Measurements from ENCODE around the gene ABCG1.

Gene ABCG1

GRCh38 chr21:42298237-42298636, 79.3 kb downstream of the ABCG1 start:
- ChIA-PET CTCF (no interaction called here), POLR2A (no interaction called here)
- no peak for DNase-seq (ENCODE audit: extremely low spot score)
- TF ChIP-seq PKNOX1 (IDR thresholded peaks at IDR 0.05) (no peak), HDGF (IDR thresholded peaks at IDR 0.05; ENCODE audit: borderline replicate concordance) (no peak), NFRKB (IDR thresholded peaks at IDR 0.05) (no peak), CTBP1 (IDR thresholded peaks at IDR 0.05; ENCODE audit: borderline replicate concordance) (no peak), LEF1 (IDR thresholded peaks at IDR 0.05; ENCODE audit: borderline replicate concordance) (no peak), FOXA1 (IDR thresholded peaks at IDR 0.05) (no peak), BHLHE40 (IDR thresholded peaks at IDR 0.05; ENCODE audit: borderline replicate concordance) (no peak), ELF4 (IDR thresholded peaks at IDR 0.05) (no peak), L3MBTL2 (conservative IDR thresholded peaks at IDR 0.05) (no peak), FOXK2 (IDR thresholded peaks at IDR 0.05) (no peak)

- TF ChIP-seq FOXA1 (IDR thresholded peaks at IDR 0.05): no peak
- no peak for TF ChIP-seq TARDBP (IDR thresholded peaks at IDR 0.05)
- TF ChIP-seq ELF4 (IDR thresholded peaks at IDR 0.05): no peak
- no peak for TF ChIP-seq LEF1 (IDR thresholded peaks at IDR 0.05; ENCODE audit: borderline replicate concordance)
- no peak for TF ChIP-seq SUZ12 (IDR thresholded peaks at IDR 0.05)
- TF ChIP-seq SP1 (IDR thresholded peaks at IDR 0.05): no peak
- no peak for TF ChIP-seq CTBP1 (IDR thresholded peaks at IDR 0.05; ENCODE audit: borderline replicate concordance)
- no peak for TF ChIP-seq PKNOX1 (IDR thresholded peaks at IDR 0.05)
- TF ChIP-seq FOXM1 (IDR thresholded peaks at IDR 0.05; ENCODE audit: borderline replicate concordance): no peak
- no peak for TF ChIP-seq FOXK2 (IDR thresholded peaks at IDR 0.05)
- no peak for TF ChIP-seq ARNT (IDR thresholded peaks at IDR 0.05)
- DNase-seq (ENCODE audit: extremely low spot score): no peak
- ChIA-PET POLR2A (no interaction called here), CTCF (no interaction called here)
Measured at GRCh38 chr21:42298657-42299056, 79.7 kb downstream of the ABCG1 start.

GRCh38 chr21:42299324-42300044, 80.5 kb downstream of the ABCG1 start:
- POLR2A ChIA-PET: no interaction called here
- TF ChIP-seq FOXA1 (IDR thresholded peaks at IDR 0.05) (no peak), LEF1 (IDR thresholded peaks at IDR 0.05; ENCODE audit: borderline replicate concordance) (no peak), SP1 (IDR thresholded peaks at IDR 0.05) (no peak), BHLHE40 (IDR thresholded peaks at IDR 0.05; ENCODE audit: borderline replicate concordance) (no peak), TARDBP (IDR thresholded peaks at IDR 0.05) (no peak), FOXK2 (IDR thresholded peaks at IDR 0.05) (no peak)

GRCh38 chr21:42300045-42300583, 81.2 kb downstream of the ABCG1 start:
- POLR2A ChIA-PET: no interaction called here
- TF ChIP-seq BHLHE40 (IDR thresholded peaks at IDR 0.05; ENCODE audit: borderline replicate concordance): no peak
- CTCF ChIA-PET: no interaction called here
- no peak for DNase-seq (ENCODE audit: extremely low spot score)

More at GRCh38 chr21:42299324-42300044, 80.5 kb downstream of the ABCG1 start:
- no peak for DNase-seq (ENCODE audit: extremely low spot score)
- CTCF ChIA-PET: no interaction called here

GRCh38 chr21:42300956-42301355, 82.0 kb downstream of the ABCG1 start:
- no peak for TF ChIP-seq SP1 (IDR thresholded peaks at IDR 0.05)
- no peak for TF ChIP-seq LEF1 (IDR thresholded peaks at IDR 0.05; ENCODE audit: borderline replicate concordance)
- no peak for TF ChIP-seq L3MBTL2 (conservative IDR thresholded peaks at IDR 0.05)
- no peak for TF ChIP-seq ELF4 (IDR thresholded peaks at IDR 0.05)
- TF ChIP-seq TARDBP (IDR thresholded peaks at IDR 0.05): no peak
- no peak for TF ChIP-seq ZNF384 (IDR thresholded peaks at IDR 0.05)
- no peak for TF ChIP-seq CTBP1 (IDR thresholded peaks at IDR 0.05; ENCODE audit: borderline replicate concordance)
- TF ChIP-seq FOXA1 (IDR thresholded peaks at IDR 0.05): no peak
- TF ChIP-seq HDGF (IDR thresholded peaks at IDR 0.05; ENCODE audit: borderline replicate concordance): no peak
- no peak for TF ChIP-seq SUZ12 (IDR thresholded peaks at IDR 0.05)
- no peak for TF ChIP-seq FOXK2 (IDR thresholded peaks at IDR 0.05)
- no peak for TF ChIP-seq FOXM1 (IDR thresholded peaks at IDR 0.05; ENCODE audit: borderline replicate concordance)
- TF ChIP-seq ARNT (IDR thresholded peaks at IDR 0.05): no peak
- TF ChIP-seq NFRKB (IDR thresholded peaks at IDR 0.05): no peak
- TF ChIP-seq PKNOX1 (IDR thresholded peaks at IDR 0.05): no peak
- TF ChIP-seq BHLHE40 (IDR thresholded peaks at IDR 0.05; ENCODE audit: borderline replicate concordance): no peak
- ChIA-PET POLR2A (interaction anchor here (0.5 kb wide), 1 partner anchor 567 kb away, joined by 3 read pairs; no protein-coding TSS in a partner anchor), CTCF (interaction anchor here (1.1 kb wide), 1 partner anchor 9 kb away, joined by 4 read pairs; no protein-coding TSS in a partner anchor)
- no peak for DNase-seq (ENCODE audit: extremely low spot score)

- ChIA-PET CTCF (interaction anchor here (1.1 kb wide), 1 partner anchor 9 kb away, joined by 4 read pairs; no protein-coding TSS in a partner anchor), POLR2A (no interaction called here)
- DNase-seq (ENCODE audit: extremely low spot score): no peak
- TF ChIP-seq LEF1 (IDR thresholded peaks at IDR 0.05; ENCODE audit: borderline replicate concordance): no peak
- TF ChIP-seq FOXM1 (IDR thresholded peaks at IDR 0.05; ENCODE audit: borderline replicate concordance): no peak
- no peak for TF ChIP-seq HDGF (IDR thresholded peaks at IDR 0.05; ENCODE audit: borderline replicate concordance)
- no peak for TF ChIP-seq FOXK2 (IDR thresholded peaks at IDR 0.05)
- TF ChIP-seq L3MBTL2 (conservative IDR thresholded peaks at IDR 0.05): no peak
- no peak for TF ChIP-seq SUZ12 (IDR thresholded peaks at IDR 0.05)
- TF ChIP-seq CTBP1 (IDR thresholded peaks at IDR 0.05; ENCODE audit: borderline replicate concordance): no peak
- no peak for TF ChIP-seq NFRKB (IDR thresholded peaks at IDR 0.05)
- no peak for TF ChIP-seq ARNT (IDR thresholded peaks at IDR 0.05)
- no peak for TF ChIP-seq SP1 (IDR thresholded peaks at IDR 0.05)
- TF ChIP-seq ZNF384 (IDR thresholded peaks at IDR 0.05): no peak
- no peak for TF ChIP-seq PKNOX1 (IDR thresholded peaks at IDR 0.05)
- TF ChIP-seq FOXA1 (IDR thresholded peaks at IDR 0.05): no peak
Measured at GRCh38 chr21:42301371-42302075, 82.6 kb downstream of the ABCG1 start.

All from HEK293T (cell line).